OCI-LY3 (cell line): Measurements from ENCODE around the gene PDZK1.

Experiments
- CTCF ChIP-seq: fragments of 200-600, 300-600 bp; sonication (generic); IDR thresholded peaks from 2 replicates; pipeline ENCODE4 v1.5.1; 2014; ENCODE audit warnings: antibody characterized with exemption, low read length, low read depth
- EZH2phosphoT487 ChIP-seq: fragments of 200-600 bp; shearing (Covaris generic); IDR thresholded peaks from 2 replicates; pipeline ENCODE4 v1.6.1; 2018; ENCODE audit warnings: antibody characterized with exemption, mixed run types, low read depth

- no peak for TF ChIP-seq CTCF
- TF ChIP-seq EZH2phosphoT487 = no peak
Measured at GRCh38 chr1:145701306-145701862, 5.8 kb downstream of the PDZK1 start.
